Stimulated activated CD8-positive, alpha-beta memory T cell treated with anti-CD3 and anti-CD28 coated beads, Interleukin-4, amount 100 ng/mL, for 4 hours (primary cell): ENCODE data around the gene OR5H1.
"Not testable (repeated sequence)": the region's sequence is repeated elsewhere in the genome, so short reads cannot be mapped to it uniquely, and the experiment has no call there.

Experiments used
- DNase-seq, 2 donors: peaks; one replicate each; pipeline ENCODE4 v3.0.0-alpha.2; 2020; ENCODE audit warnings: low read depth in 2 of 2, low spot score in 1 of 2

The OR5H1 gene

GRCh38 chr3:98130421-98130820, at the start of gene OR5H1:
Gene OR5H1, plus strand, starts transcription at chr3:98130721. Its CDS starts 1,977 bp downstream, at chr3:98132698.
- DNase-seq, result no peak

- DNase-seq, result no peak
Measured at GRCh38 chr3:98086873-98087272, 43.6 kb upstream of the OR5H1 start, which contains the start of gene OR5AC2. Gene OR5AC2, plus strand, starts transcription at chr3:98087173. Its CDS starts 0 bp downstream, at chr3:98087173.

GRCh38 chr3:98095882-98096281, 34.6 kb upstream of the OR5H1 start:
- no peak for DNase-seq

- no peak for DNase-seq
Measured at GRCh38 chr3:98099848-98100247, 30.7 kb upstream of the OR5H1 start.

GRCh38 chr3:98108162-98108561, 22.4 kb upstream of the OR5H1 start:
- DNase-seq, result no peak

GRCh38 chr3:98109807-98110549, 20.5 kb upstream of the OR5H1 start:
- no peak for DNase-seq

GRCh38 chr3:98110550-98110908, 20.0 kb upstream of the OR5H1 start:
- no peak for DNase-seq

- DNase-seq, result no peak
Measured at GRCh38 chr3:98114264-98114663, 16.3 kb upstream of the OR5H1 start.

- no peak for DNase-seq
Measured at GRCh38 chr3:98115717-98116116, 14.8 kb upstream of the OR5H1 start.

- DNase-seq, result no peak
Measured at GRCh38 chr3:98136631-98137030, 6.1 kb downstream of the OR5H1 start.

- DNase-seq, result not testable (repeated sequence)
Measured at GRCh38 chr3:98137826-98138557, 7.5 kb downstream of the OR5H1 start.

- DNase-seq, result no peak
Measured at GRCh38 chr3:98140531-98140930, 10.0 kb downstream of the OR5H1 start.

- no peak for DNase-seq
Measured at GRCh38 chr3:98147179-98147578, 16.7 kb downstream of the OR5H1 start, which contains the start of gene OR5H14. Gene OR5H14, plus strand, starts transcription at chr3:98147479. Its CDS starts 1,907 bp downstream, at chr3:98149386.

GRCh38 chr3:98148751-98149150, 18.2 kb downstream of the OR5H1 start:
- no peak for DNase-seq

GRCh38 chr3:98149456-98149855, 18.9 kb downstream of the OR5H1 start:
- DNase-seq, result not testable (repeated sequence)

GRCh38 chr3:98151241-98151640, 20.7 kb downstream of the OR5H1 start:
- no peak for DNase-seq

GRCh38 chr3:98166396-98166795, 35.9 kb downstream of the OR5H1 start, which contains the start of gene OR5H15:
Gene OR5H15, plus strand, starts transcription at chr3:98166696. Its CDS starts 2,004 bp downstream, at chr3:98168700.
- no peak for DNase-seq

GRCh38 chr3:98171071-98171470, 40.5 kb downstream of the OR5H1 start:
- no peak for DNase-seq

GRCh38 chr3:98172621-98173020, 42.1 kb downstream of the OR5H1 start:
- DNase-seq, result no peak

GRCh38 chr3:98180319-98180890, 49.9 kb downstream of the OR5H1 start:
- DNase-seq, result no peak

- DNase-seq, result no peak
Measured at GRCh38 chr3:98182196-98182595, 51.7 kb downstream of the OR5H1 start.

GRCh38 chr3:98185180-98185579, 54.7 kb downstream of the OR5H1 start:
- DNase-seq, result no peak
